Measurements from ENCODE around the gene PRKAA1.
"Not testable (repeated sequence)": the region's sequence is repeated elsewhere in the genome, so short reads cannot be mapped to it uniquely, and the experiment has no call there.

The PRKAA1 gene

DNA sequence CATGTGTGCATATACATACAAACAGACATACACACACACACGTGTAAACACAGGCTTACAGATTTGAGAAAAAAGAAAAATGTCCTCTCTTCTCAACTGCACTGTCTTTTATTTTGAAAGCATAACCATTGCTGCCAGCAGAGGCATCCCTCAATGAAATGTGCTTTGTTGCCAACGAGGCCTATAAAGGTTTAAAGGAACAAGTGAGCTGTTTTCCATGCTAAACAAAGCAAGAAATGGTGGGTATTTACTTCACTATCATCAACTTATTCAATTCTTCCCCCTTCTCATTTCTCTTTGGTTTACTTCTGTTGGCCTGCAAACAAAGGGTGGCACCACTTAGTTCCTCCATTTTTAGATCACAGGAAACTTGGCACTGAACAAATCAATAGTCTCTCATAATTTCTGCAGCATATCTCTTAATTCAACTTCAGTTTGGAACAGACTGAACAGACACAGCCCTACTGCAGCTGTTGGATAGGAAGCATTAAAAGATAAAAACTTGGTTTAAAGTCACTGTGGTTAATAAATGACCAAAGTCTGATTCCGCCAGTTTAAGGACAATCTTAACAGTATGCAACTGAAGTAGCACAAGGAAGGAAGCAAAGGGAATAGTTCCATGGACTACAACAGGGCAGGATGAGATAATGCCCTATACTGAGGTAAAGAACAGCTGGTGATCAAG is 64.2 kb downstream of the PRKAA1 start:
- Histone ChIP-seq H3K27ac (no peak overlapping the region), H3K27me3 (ENCODE audit: insufficient read depth, low read depth, severe bottlenecking) (no peaks in the 10 kb centered on the region), H3K9me3 (ENCODE audit: severe bottlenecking) (no peaks in the 10 kb centered on the region), H3K36me3 (no peaks in the 10 kb centered on the region), H3K4me3 (ENCODE audit: low read depth, low read length) (no peak overlapping the region)
- DNase-seq, result no peak
- TF ChIP-seq, protein P1, sequence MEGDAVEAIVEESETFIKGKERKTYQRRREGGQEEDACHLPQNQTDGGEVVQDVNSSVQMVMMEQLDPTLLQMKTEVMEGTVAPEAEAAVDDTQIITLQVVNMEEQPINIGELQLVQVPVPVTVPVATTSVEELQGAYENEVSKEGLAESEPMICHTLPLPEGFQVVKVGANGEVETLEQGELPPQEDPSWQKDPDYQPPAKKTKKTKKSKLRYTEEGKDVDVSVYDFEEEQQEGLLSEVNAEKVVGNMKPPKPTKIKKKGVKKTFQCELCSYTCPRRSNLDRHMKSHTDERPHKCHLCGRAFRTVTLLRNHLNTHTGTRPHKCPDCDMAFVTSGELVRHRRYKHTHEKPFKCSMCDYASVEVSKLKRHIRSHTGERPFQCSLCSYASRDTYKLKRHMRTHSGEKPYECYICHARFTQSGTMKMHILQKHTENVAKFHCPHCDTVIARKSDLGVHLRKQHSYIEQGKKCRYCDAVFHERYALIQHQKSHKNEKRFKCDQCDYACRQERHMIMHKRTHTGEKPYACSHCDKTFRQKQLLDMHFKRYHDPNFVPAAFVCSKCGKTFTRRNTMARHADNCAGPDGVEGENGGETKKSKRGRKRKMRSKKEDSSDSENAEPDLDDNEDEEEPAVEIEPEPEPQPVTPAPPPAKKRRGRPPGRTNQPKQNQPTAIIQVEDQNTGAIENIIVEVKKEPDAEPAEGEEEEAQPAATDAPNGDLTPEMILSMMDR (IDR thresholded peaks at IDR 0.05; ENCODE audit: low read depth, low read length), result no peak

DNA sequence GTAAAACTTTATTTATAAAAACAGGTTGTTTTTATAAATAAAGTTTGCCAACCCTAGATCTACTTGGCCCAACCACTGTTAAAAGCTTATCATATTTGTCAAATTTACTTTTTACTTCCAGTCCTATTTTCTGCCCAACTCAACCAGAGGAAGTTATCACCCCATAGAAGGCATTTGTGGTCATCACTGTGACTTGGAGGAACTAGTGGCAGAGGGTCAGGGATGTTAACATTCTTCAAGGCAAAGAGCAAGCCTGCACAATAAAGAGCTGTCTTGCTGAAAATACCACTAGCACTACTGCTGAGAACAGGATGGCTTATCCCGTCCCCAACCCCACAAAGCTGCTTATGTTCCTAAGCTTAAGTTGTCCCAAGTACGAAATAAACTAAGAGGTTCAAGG is 64.7 kb downstream of the PRKAA1 start:
- no peak overlapping the region for H3K27ac ChIP-seq
- no peaks in the 10 kb centered on the region for H3K36me3 ChIP-seq
- no peak overlapping the region for H3K4me3 ChIP-seq (ENCODE audit: low read depth, low read length)
- TF ChIP-seq, protein P1 (IDR thresholded peaks at IDR 0.05; ENCODE audit: low read depth, low read length), result no peak
- peak; percentile 60 for DNase-seq
- no peaks in the 10 kb centered on the region for H3K9me3 ChIP-seq (ENCODE audit: severe bottlenecking)
- H3K27me3 ChIP-seq (ENCODE audit: insufficient read depth, low read depth, severe bottlenecking), result no peaks in the 10 kb centered on the region

DNA sequence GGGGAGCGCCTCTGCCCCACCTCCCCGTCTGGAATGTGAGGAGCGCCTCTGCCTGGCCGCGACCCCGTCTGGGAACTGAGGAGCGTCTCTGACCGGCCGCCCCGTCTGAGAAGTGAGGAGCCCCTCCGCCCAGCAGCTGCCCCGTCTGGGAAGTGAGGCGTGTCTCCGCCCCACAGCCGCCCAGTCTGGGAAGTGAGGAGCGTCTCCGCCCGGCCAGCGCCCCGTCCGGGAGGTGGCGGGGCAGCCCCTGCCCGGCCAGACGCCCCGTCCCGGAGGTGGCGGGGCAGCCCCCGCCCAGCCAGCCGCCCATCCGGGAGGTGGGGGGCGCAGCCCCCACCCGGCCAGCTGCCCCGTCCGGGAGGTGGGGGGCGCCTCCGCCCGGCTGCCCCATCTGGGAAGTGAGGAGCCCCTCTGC is 75.7 kb downstream of the PRKAA1 start:
- not testable (repeated sequence) for H3K27ac ChIP-seq; H3K9me3 ChIP-seq (ENCODE audit: severe bottlenecking); H3K36me3 ChIP-seq; H3K27me3 ChIP-seq (ENCODE audit: insufficient read depth, low read depth, severe bottlenecking); DNase-seq; H3K4me3 ChIP-seq (ENCODE audit: low read depth, low read length)

DNA sequence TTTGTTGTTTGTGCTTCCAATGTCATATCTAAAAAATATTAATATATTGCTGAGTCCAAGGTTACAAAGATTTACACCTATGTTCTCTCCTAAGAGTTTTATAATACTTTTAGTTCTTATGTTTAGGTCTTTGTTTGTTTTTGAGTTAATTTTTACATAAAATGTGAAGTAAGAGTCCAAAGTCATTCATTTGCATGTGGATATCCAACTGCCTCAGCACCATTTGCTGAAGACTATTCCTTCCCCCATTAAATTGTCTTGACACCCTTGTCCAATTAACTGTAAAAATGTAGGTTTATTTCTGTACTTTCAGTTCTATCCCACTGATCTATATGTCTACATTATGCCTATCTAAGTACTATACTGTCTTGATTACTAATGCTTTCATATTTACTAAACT is 78.1 kb downstream of the PRKAA1 start:
- H3K4me3 ChIP-seq (ENCODE audit: low read depth, low read length), result no peak overlapping the region
- no peak overlapping the region for H3K27ac ChIP-seq
- H3K27me3 ChIP-seq (ENCODE audit: insufficient read depth, low read depth, severe bottlenecking), result no peaks in the 10 kb centered on the region
- peaks cover 4% of the 10 kb centered on the region for H3K9me3 ChIP-seq (ENCODE audit: severe bottlenecking)
- peaks cover 8% of the 10 kb centered on the region; the same call in 1 of the 2 replicates for H3K36me3 ChIP-seq
- no peak for DNase-seq
- TF ChIP-seq, protein P1 (IDR thresholded peaks at IDR 0.05; ENCODE audit: low read depth, low read length), result no peak

DNA sequence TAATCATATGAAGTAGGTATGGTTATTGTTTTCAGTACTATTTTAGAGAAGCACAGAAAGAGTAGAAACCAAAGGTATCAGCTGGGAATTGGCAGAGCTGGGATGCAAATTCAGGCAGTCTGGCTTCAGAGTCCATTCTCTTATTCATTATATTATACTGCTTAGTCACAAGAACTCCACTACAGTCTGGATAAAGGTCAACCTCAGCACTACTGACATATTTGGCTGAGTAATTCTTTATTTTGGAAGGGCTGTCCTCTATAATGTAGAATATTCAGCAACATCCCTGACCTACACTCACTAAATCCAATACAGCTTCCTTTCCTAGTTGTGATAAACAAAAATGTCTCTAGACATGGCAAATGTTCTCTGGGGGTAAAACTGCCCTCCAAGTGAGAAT is 80.9 kb downstream of the PRKAA1 start:
- TF ChIP-seq, protein P1 (IDR thresholded peaks at IDR 0.05; ENCODE audit: low read depth, low read length), result no peak
- DNase-seq, result no peak

DNA sequence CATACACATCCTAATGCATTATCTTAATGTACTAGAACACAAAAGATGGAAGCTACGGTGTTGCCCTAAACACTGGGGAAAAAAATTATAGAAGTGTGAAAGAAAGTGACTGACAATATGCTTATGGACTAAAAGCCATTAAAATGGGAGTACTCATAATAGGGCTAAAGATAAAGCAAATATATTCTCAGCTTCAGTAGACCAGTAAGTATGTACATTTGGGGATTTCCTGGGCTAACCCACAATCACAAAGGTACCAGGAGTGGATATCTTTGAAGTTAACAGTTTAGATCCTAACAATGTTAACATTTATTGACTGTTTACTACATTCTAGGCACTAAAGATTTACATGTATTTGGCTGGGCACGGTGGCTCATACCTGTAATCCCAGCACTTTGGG is 81.6 kb downstream of the PRKAA1 start:
- TF ChIP-seq, protein P1 (IDR thresholded peaks at IDR 0.05; ENCODE audit: low read depth, low read length), result no peak
- Histone ChIP-seq H3K27me3 (ENCODE audit: insufficient read depth, low read depth, severe bottlenecking) (no peaks in the 10 kb centered on the region), H3K4me3 (ENCODE audit: low read depth, low read length) (no peak overlapping the region), H3K9me3 (ENCODE audit: severe bottlenecking) (no peaks in the 10 kb centered on the region), H3K27ac (no peak overlapping the region), H3K36me3 (peaks cover 3% of the 10 kb centered on the region; the same call in 1 of the 2 replicates)
- DNase-seq, result no peak

More for the DNA sequence above, 80.9 kb downstream of the PRKAA1 start:
- peaks cover 3% of the 10 kb centered on the region; the same call in 1 of the 2 replicates for H3K36me3 ChIP-seq
- peaks cover 4% of the 10 kb centered on the region for H3K9me3 ChIP-seq (ENCODE audit: severe bottlenecking)
- H3K27ac ChIP-seq, result no peak overlapping the region
- H3K27me3 ChIP-seq (ENCODE audit: insufficient read depth, low read depth, severe bottlenecking), result no peaks in the 10 kb centered on the region
- H3K4me3 ChIP-seq (ENCODE audit: low read depth, low read length), result no peak overlapping the region

All from WERI-Rb-1 (cell line).